Endothelial cell (in vitro differentiated cells): Measurements from ENCODE around the gene LRP6. TPM values are rescaled to one million over a fixed set of nuclear protein-coding genes. Genes with fewer than 3 reads are reported as not detected.

ENCODE experiments used
- DNase-seq: peaks from one replicate; pipeline ENCODE4 v3.0.0; 2021; ENCODE audit warnings: low spot score
- H3K27ac Mint-ChIP-seq: one replicate; pipeline ENCODE4 v1.8.0; 2021; ENCODE audit warnings: mixed read lengths, inconsistent platforms; ENCODE audit not compliant: unreplicated experiment
- H3K27me3 Mint-ChIP-seq: one replicate; pipeline ENCODE4 v1.8.0; 2021; ENCODE audit warnings: mild to moderate bottlenecking, moderate library complexity, mixed read lengths, inconsistent platforms; ENCODE audit not compliant: unreplicated experiment
- H3K36me3 Mint-ChIP-seq: one replicate; pipeline ENCODE4 v1.8.0; 2021; ENCODE audit warnings: mild to moderate bottlenecking, low read depth, mixed read lengths, inconsistent platforms; ENCODE audit not compliant: unreplicated experiment
- H3K4me1 Mint-ChIP-seq: one replicate; pipeline ENCODE4 v1.8.0; 2021; ENCODE audit warnings: mild to moderate bottlenecking, mixed read lengths, inconsistent platforms; ENCODE audit not compliant: unreplicated experiment
- H3K4me3 Mint-ChIP-seq: one replicate; pipeline ENCODE4 v1.8.0; 2021; ENCODE audit warnings: mild to moderate bottlenecking, mixed read lengths, inconsistent platforms; ENCODE audit not compliant: unreplicated experiment
- H3K9me3 Mint-ChIP-seq: one replicate; pipeline ENCODE4 v1.8.0; 2021; ENCODE audit warnings: mixed read lengths, inconsistent platforms; ENCODE audit not compliant: unreplicated experiment
- CTCF ChIP-seq: fragments of 200-600 bp; sonication (generic); IDR thresholded peaks from one replicate; pipeline ENCODE4 v1.5.0; 2021; ENCODE audit warnings: antibody characterized with exemption; ENCODE audit not compliant: unreplicated experiment
- total RNA-seq: library from RNA; stranded (reverse); fragmentation: NEBNext Ultra II Directional; extraction: Animal tissue kit (Norgen Biotek cat#: 25700); gene quantifications from one replicate; pipeline ENCODE4 v1.2.1, GENCODE V29; 2021; ENCODE audit not compliant: unreplicated experiment

Gene LRP6
- total RNA-seq, 1 donor from 2014 or later = 82.9 TPM

GRCh38 chr12:12240662-12241340 is 26.0 kb downstream of the LRP6 start:
- H3K36me3 Mint-ChIP-seq = peaks cover 7% of the 10 kb centered on the region
- peaks cover 28% of the 10 kb centered on the region for H3K4me1 Mint-ChIP-seq
- H3K27ac Mint-ChIP-seq = peak overlapping the region; percentile 85
- H3K9me3 Mint-ChIP-seq = no peaks in the 10 kb centered on the region
- no peak overlapping the region for H3K4me3 Mint-ChIP-seq
- no peaks in the 10 kb centered on the region for H3K27me3 Mint-ChIP-seq
- no peak for DNase-seq
- no peak for TF ChIP-seq CTCF

- Mint-ChIP-seq H3K27ac (no peak overlapping the region), H3K27me3 (no peaks in the 10 kb centered on the region), H3K4me3 (no peak overlapping the region), H3K4me1 (peaks cover 28% of the 10 kb centered on the region), H3K9me3 (no peaks in the 10 kb centered on the region), H3K36me3 (peaks cover 3% of the 10 kb centered on the region)
- DNase-seq = no peak
- no peak for TF ChIP-seq CTCF
Measured at GRCh38 chr12:12239127-12239526, 27.7 kb downstream of the LRP6 start.

- H3K4me3 Mint-ChIP-seq = no peak overlapping the region
- no peaks in the 10 kb centered on the region for H3K27me3 Mint-ChIP-seq
- no peak for DNase-seq
- no peaks in the 10 kb centered on the region for H3K36me3 Mint-ChIP-seq
- peaks cover 28% of the 10 kb centered on the region for H3K4me1 Mint-ChIP-seq
- no peak for TF ChIP-seq CTCF
- H3K27ac Mint-ChIP-seq = no peak overlapping the region
- H3K9me3 Mint-ChIP-seq = no peaks in the 10 kb centered on the region
Measured at GRCh38 chr12:12238605-12239004, 28.2 kb downstream of the LRP6 start.

- TF ChIP-seq CTCF = no peak
- DNase-seq = no peak
- H3K4me3 Mint-ChIP-seq = no peak overlapping the region
- H3K4me1 Mint-ChIP-seq = peaks cover 23% of the 10 kb centered on the region
- H3K9me3 Mint-ChIP-seq = no peaks in the 10 kb centered on the region
- no peaks in the 10 kb centered on the region for H3K27me3 Mint-ChIP-seq
- no peak overlapping the region for H3K27ac Mint-ChIP-seq
- H3K36me3 Mint-ChIP-seq = no peaks in the 10 kb centered on the region
Measured at GRCh38 chr12:12236896-12237295, 29.9 kb downstream of the LRP6 start.

- Mint-ChIP-seq H3K4me1 (peaks cover 13% of the 10 kb centered on the region), H3K4me3 (no peak overlapping the region), H3K36me3 (no peaks in the 10 kb centered on the region), H3K27ac (no peak overlapping the region), H3K9me3 (no peaks in the 10 kb centered on the region), H3K27me3 (no peaks in the 10 kb centered on the region)
- no peak for TF ChIP-seq CTCF
- DNase-seq = no peak
Measured at GRCh38 chr12:12230275-12230674, 36.6 kb downstream of the LRP6 start.
